HG03060 (cell line): ENCODE results near the gene COX4I1.

ENCODE experiments used
- ATAC-seq: cut with Tn5 transposase; IDR thresholded peaks from one replicate; pipeline ENCODE4 v1.9.1; 2021; ENCODE audit warnings: low read depth, moderate number of reproducible peaks; ENCODE audit not compliant: unreplicated experiment

COX4I1 gene

DNA sequence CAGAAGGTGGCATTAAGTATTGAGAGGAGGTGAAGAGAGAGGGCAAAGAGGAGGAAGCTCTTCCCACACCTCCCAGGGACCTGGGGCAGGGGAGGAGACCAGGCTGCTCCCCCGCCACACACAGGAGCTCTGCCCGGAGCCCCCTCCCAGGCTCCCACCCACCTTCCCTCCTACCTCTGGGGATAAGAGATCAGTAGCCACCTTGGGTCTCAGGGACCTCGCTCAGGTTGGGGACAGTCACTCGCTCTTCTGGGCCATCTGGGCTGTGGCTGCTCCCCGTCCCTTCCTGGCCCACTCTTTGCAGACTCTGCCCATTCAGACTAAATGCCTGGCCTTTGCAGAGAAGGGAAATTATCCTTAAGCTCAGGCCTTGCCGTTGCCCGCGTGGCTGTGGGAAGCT lies 33.7 kb upstream of the COX4I1 start:
- ATAC-seq: no peak

DNA sequence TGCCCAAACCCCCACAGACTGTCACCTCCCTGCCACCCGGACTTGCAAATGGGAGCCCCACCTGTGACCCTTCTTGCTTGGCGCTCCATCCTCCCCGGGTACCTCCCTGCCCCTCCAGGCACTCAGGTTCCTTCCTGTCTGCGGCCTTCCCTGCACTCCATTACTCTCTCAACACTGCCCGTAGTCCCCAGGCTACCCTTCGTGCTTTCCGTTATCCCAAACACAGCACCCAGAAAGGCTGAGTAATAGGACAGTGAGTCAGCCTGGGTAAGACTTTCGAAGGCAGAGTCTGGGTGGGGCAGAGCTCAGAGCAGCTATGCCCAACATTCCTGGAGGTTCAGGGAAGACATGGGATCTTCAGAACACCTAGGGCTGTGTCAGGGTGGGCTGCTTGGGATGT lies 32.0 kb upstream of the COX4I1 start:
- no peak for ATAC-seq

DNA sequence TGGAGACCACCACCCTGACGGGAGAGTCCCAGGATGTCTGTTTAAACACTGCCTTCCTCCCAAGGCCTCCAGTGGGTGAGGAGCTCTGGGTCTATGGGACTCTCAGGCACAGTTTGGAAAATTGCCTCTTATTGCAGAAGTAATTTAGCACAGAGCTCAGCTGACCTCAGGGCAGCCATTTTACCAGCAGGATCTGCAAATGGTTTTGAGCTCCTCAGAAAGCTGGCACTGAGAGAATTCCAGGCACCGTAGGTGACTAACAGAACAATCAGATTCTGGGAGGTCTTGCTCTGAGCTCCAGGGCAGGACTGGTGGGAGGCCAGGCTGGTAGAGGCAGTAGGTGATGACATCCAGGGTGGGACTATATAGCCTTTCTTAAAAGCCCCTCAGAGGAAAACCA lies 31.3 kb upstream of the COX4I1 start:
- no peak for ATAC-seq

GRCh38 chr16:85770741-85771140 lies 28.8 kb upstream of the COX4I1 start:
- no peak for ATAC-seq

- ATAC-seq: no peak
Measured at GRCh38 chr16:85773044-85773443, 26.5 kb upstream of the COX4I1 start.

- ATAC-seq: no peak
Measured at GRCh38 chr16:85774136-85774535, 25.4 kb upstream of the COX4I1 start.

- no peak for ATAC-seq
Measured at GRCh38 chr16:85774811-85775210, 24.7 kb upstream of the COX4I1 start.

GRCh38 chr16:85777583-85778310 lies 21.7 kb upstream of the COX4I1 start:
- no peak for ATAC-seq

GRCh38 chr16:85778873-85779272 lies 20.6 kb upstream of the COX4I1 start:
- ATAC-seq: no peak

DNA sequence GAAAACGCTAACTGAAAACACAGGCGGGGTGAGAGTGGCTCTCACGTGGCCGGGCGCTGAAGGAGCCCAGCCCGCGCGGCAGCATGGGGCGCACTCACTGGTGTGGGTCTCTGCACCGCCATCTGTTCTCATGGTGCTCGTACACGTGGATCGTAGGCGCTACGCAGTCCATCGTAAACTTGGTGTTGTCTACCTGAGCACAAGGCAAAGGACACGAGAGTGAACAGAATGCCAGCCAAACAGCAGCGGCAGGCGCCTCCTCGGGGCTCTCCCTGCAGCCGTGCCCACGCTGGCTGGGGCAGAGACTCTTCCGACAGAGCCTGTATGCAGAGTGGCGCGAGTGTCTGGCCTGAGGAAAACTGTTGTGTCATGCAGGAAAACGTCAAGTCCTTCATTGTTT lies 19.2 kb upstream of the COX4I1 start:
- no peak for ATAC-seq

GRCh38 chr16:85781156-85781555 lies 18.3 kb upstream of the COX4I1 start:
- ATAC-seq: no peak

DNA sequence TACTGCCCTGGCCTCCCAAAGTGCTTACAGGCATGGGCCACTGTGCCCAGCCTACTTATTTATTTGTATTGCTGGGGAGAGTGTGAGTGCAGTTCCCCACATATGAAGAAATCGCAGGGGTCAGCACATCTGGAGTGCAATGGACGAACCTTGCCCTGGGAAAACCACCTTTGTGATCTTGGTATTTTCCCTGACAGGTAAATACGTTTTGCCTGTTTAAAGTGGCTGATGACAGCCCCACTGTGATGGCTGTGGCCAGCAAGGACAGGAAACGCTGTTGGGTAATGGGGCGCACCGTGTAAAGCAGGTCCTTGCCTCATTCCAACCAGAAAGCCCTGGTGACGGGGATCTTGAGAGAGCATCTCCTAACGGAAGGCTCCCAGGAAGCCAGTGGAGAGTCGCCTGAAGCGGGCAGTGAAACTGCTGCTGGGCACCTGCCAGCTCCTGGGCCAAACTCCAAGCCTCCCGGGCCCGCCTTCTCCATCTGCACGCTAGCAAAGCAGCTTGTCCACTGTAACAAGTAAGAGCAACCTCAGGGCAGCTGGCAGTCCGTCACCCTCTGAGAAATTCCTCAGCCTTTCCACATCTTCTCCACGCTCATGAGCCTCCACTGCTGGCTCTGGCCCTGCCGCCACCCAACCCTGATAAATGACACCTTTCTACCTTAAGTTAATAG lies 17.7 kb upstream of the COX4I1 start:
- ATAC-seq: no peak

DNA sequence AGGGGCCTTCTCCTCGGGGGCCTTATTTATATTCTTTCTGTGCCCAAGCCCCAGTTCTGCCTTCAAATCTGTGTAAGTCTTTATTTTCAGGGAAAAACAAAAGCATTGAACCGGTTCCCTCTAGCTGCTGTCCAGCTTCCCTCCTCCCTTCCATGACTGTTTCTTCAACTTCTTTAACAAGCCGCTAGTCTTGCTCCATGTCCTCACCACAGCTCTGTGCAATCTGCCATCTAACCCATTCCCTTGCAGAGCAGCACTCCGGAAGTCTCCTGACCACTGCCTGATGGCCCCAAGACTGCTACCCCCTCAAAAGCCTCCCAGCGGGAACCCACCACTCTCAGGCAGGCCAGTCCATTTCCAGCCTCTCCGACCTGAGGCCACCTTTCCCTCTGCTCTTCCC lies 17.0 kb upstream of the COX4I1 start:
- ATAC-seq: no peak

DNA sequence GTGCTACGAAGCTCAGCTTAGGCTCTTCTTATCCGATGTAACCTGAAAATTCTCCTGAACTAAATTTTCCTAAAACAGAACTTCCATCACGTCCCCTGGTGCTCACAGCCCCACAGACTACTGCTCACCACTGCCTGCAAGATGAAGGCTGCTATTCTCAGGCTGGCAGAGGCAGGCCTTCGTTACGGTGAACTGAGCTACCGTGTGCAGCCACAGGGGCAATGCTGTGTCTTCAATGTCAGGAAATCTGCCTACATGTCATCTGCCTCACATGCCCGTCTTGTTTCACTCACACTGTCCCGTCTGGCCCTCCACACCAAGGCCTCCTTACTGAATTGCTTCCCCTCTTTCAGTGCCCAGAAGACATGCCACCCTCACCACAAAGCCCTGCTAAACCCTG lies 16.1 kb upstream of the COX4I1 start:
- ATAC-seq: no peak

DNA sequence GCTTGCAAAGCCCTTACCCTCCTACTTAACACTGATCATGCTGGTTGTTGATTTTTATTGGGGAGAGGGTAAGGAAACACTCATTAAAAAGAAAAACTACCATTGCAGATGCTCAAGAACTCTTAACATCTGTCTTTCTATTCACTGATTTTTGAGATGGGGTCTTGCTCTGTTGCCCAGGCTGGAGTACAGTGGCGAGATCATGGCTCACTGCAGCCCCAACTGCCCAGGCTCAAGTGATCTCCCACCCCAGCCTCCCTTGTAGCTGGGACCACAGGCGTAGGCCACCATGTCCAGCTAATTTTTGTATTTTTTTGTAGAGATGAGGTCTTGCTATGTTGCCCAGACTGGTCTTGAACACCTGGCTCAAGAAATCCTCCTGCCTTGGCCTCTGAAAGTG lies 14.7 kb upstream of the COX4I1 start:
- ATAC-seq: no peak

- no peak for ATAC-seq
Measured at GRCh38 chr16:85785927-85786326, 13.6 kb upstream of the COX4I1 start.

GRCh38 chr16:85788819-85789218 lies 10.7 kb upstream of the COX4I1 start:
- ATAC-seq: no peak

DNA sequence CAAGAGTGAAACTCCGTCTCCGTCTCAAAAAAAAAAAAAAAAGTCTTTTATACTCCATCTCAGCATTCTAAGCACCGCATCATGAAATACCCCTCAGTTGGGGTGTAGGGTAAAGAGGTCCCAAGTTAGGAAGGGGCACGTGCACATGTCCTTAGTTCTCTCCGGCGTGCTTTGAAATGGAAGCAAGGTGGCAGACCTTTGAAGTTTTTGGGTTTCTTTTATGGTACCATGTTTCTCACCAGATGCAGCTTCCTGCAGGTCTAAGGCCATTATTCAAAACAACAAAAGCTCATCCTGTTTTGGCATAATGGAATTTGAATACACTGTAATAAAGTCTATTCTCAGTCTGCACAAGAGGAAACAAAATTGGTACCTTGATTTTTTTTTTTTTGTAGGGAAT lies 9.7 kb upstream of the COX4I1 start:
- ATAC-seq: no peak

DNA sequence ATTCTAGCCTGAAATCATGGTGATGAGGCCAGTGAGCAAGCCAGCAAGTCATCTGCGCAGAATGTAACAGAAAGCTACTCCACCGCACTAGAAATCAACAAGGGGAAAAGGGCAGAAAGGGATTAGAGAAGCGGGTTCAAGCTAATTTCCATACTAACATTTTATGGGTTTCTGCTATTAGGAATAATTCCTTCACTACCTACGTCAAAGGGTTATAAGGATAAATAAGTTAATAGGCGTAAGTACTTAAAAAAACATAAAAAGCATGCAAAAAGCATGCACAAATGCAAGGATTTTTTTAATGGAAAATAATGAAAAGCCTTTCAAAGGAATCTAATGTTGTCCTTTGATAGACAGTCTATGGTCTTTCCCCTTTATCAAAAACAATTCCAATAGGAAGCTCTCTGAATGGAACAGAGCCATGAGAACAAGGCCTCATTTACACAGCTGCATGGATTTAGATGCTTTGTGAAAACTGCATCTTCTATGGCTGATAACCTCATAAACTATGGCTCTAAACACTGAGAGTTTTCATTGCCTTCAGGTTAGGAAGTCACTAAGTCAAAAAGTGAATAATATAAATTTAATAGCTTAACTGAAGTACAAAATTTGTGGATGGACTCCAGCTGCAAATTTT lies 5.7 kb upstream of the COX4I1 start:
- ATAC-seq: no peak

DNA sequence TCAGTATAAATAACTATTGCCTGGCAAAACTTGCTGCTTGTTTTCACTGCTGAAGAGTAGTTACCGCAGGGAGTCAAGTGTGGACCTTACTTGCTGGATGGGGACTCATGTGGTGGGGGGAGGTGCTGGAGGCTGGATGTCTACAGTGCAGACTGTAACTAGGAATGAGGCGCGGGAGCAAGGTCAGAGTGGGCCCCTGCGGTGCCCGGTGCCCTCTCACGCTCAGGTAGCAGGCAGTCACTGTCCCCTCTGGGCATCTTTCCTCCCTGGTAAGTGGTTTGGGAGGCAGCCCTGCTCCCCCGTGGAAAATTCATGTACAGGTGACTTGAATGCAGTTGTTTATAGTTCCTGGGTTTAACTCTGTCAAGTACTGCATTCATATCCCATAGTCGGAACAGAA lies 4.8 kb upstream of the COX4I1 start:
- ATAC-seq: no peak

DNA sequence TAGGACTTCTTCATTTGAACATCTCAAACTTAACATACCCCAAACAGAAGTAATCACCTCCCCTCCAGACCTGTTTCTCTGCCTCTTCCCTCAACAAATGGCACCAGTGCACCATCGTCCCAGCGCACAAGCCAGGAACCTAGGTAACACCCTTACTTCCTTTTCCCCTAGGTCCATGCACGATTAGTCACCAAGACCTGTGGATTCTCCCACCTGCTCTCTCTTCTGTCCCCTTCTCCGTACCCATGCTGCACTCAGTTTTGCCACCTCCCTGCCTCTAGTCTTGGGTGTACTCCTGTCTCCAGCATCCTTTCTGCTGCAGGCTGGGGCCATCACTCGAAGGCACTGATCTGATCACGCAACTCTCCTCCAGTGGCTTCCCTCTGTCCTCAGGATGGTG lies 3.3 kb upstream of the COX4I1 start:
- ATAC-seq: no peak

- ATAC-seq: no peak
Measured at GRCh38 chr16:85796599-85796998, 2.9 kb upstream of the COX4I1 start.
